ENCODE data around the gene SLC1A1.
"Not testable (repeated sequence)": the region's sequence is repeated elsewhere in the genome, so short reads cannot be mapped to it uniquely, and the experiment has no call there.

GRCh38 chr9:4606033-4606432 lies 115.8 kb downstream of the SLC1A1 start:
- TF ChIP-seq CTCF, POLR2AphosphoS5 (IDR thresholded peaks at IDR 0.05): not testable (repeated sequence)

Measured in breast epithelium (tissue), 3 donors.